CD4-positive, alpha-beta T cell treated with Interleukin-12 subunit alpha and Interleukin-12 subunit beta, for 1 hour (primary cell): Measurements from ENCODE around the gene UTP14A.

Source experiments
- DNase-seq: peaks from one replicate; pipeline ENCODE4 v3.0.0-alpha.2; 2020

The UTP14A gene

GRCh38 chrX:129945131-129945530 lies 39.2 kb downstream of the UTP14A start:
- no peak for DNase-seq

- DNase-seq = no peak
Measured at GRCh38 chrX:129953334-129953648, 47.3 kb downstream of the UTP14A start.

- DNase-seq = no peak
Measured at GRCh38 chrX:129953881-129954280, 47.9 kb downstream of the UTP14A start.

GRCh38 chrX:129954804-129955203 lies 48.8 kb downstream of the UTP14A start:
- DNase-seq = no peak

GRCh38 chrX:129955682-129956081 lies 49.7 kb downstream of the UTP14A start:
- no peak for DNase-seq

GRCh38 chrX:129956145-129956544 lies 50.2 kb downstream of the UTP14A start:
- no peak for DNase-seq

- no peak for DNase-seq
Measured at GRCh38 chrX:129956765-129957164, 50.8 kb downstream of the UTP14A start.

- DNase-seq = peak; percentile 49
Measured at GRCh38 chrX:129957241-129958082, 51.5 kb downstream of the UTP14A start.

GRCh38 chrX:129958083-129958465 lies 52.1 kb downstream of the UTP14A start:
- no peak for DNase-seq

- DNase-seq = no peak
Measured at GRCh38 chrX:129958814-129959492, 53.0 kb downstream of the UTP14A start.

GRCh38 chrX:129959493-129959832 lies 53.5 kb downstream of the UTP14A start:
- DNase-seq = no peak

- peak; percentile 71 for DNase-seq
Measured at GRCh38 chrX:129961180-129962083, 55.5 kb downstream of the UTP14A start.

GRCh38 chrX:129963729-129964128 lies 57.8 kb downstream of the UTP14A start:
- DNase-seq = no peak

- DNase-seq = no peak
Measured at GRCh38 chrX:129965166-129965565, 59.2 kb downstream of the UTP14A start.

GRCh38 chrX:129968968-129969367 lies 63.0 kb downstream of the UTP14A start:
- DNase-seq = no peak

- DNase-seq = no peak
Measured at GRCh38 chrX:129976441-129976840, 70.5 kb downstream of the UTP14A start.
